Fibroblast of the conjunctiva (primary cell): ENCODE data around the gene HSPB9.
"Not testable (repeated sequence)": the region's sequence is repeated elsewhere in the genome, so short reads cannot be mapped to it uniquely, and the experiment has no call there.

Source experiments
- DNase-seq: peaks from one replicate; pipeline ENCODE4 v3.0.0-alpha.2; 2010; ENCODE audit warnings: low read depth

The HSPB9 gene

DNA sequence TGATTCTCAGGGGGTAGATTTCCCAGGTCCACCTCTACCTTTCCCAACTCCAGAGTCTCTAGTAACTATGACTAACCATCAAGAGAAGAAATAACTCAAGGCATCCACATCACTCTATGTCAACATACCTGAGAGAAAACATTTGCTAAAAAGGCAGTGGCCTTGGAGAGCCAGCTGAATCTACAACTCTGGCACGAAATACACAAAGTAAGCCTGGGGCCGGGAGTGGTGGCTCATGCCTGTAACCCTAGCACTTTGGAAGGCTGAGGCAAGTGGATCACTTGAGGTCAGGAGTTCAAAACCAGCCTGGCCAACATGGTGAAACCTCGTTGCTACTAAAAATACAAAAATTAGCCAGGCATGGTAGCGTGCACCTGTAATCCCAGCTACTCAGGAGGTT lies 20.5 kb downstream of the HSPB9 start:
- DNase-seq: not testable (repeated sequence)

DNA sequence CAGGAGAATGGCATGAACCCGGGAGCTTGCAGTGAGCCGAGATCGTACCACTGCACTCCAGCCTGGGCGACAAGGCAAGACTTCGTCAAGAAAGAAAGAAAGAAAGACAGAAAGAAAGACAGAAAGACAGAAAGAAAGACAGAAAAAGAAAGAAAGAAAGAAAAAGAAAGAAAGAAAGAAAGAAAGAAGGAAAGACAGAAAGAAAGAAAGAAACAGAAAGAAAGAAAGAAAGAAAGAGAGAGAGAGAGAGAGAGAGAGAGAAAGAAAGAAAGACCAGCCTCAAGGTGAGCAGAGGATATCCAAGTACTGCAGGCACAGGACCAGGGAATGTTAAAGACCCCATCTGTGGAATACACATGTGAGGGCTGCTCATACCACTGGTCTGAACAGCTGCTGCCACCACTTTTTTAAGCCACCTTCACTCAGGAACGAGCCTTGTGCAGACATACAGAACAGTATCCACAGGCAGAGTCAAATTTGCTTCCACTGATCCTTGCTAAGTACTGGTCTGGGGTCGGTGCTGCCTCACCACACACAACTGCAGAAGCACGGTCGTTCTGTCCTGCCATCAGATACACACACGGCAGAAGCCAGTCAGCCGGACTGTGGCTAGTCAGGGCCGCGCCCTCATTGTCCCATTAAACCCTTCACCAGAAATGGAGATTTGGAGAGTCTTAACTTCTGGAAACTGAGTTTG lies 24.5 kb downstream of the HSPB9 start:
- DNase-seq: no peak

DNA sequence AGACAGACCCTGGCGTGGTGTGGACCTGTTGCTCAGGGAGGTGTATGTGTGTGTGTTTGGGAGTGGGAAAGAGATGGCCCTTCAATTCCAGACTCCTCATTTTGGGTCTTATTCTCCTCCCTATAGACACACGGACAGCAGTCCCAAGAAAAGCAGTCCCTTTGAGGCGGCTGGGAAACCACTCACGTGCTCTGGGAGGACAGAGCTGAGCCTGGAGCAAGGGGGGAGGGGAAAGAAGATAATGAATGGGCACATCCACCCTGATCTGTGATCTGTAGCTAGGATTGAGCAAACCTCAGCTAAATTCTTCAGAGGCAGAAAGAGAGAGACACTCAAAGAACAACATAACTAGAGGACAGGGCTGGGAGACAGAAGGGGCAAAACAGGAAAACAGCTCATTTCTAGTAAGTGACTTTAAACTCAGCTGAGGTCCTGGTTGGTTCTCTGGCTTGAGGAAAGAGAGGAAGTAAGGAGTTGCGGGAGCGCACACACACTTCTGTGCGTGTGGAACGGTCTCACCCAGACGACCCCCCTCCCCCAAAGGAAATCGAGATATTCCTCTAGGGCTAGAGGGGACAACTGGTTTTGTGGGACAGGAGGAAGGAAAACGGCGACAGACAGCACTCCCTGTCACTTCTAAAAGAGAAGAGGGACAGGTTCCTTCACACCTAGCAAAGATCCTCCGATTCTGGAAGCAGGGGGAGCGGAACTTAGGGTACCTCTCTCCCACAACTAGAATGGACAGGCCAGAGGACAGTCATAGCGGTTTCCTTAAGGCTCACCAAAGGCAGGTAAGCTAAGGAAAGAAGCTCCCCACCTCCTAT lies 31.5 kb downstream of the HSPB9 start:
- DNase-seq: no peak

DNA sequence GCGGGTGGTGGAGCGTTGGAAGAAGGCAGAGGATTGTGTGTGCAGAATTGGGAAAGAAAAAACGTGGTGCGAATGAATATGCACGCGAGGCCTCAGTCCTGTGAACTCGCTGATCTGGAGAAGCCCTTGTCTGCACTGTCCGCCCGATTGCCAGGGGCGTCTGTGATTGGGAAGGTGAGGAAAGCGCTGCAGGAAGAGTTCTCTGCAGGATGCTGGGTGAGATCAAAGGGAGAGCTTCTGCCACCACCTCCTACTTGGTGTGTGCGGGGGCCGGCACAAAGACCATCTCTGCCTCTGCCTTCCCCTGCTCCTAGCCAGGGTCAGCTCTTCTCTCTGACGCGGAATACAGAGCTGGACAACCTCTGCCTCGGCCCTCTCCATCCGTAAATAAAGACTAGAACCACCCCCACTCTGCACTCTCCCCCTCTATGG lies 33.0 kb downstream of the HSPB9 start:
- no peak for DNase-seq

DNA sequence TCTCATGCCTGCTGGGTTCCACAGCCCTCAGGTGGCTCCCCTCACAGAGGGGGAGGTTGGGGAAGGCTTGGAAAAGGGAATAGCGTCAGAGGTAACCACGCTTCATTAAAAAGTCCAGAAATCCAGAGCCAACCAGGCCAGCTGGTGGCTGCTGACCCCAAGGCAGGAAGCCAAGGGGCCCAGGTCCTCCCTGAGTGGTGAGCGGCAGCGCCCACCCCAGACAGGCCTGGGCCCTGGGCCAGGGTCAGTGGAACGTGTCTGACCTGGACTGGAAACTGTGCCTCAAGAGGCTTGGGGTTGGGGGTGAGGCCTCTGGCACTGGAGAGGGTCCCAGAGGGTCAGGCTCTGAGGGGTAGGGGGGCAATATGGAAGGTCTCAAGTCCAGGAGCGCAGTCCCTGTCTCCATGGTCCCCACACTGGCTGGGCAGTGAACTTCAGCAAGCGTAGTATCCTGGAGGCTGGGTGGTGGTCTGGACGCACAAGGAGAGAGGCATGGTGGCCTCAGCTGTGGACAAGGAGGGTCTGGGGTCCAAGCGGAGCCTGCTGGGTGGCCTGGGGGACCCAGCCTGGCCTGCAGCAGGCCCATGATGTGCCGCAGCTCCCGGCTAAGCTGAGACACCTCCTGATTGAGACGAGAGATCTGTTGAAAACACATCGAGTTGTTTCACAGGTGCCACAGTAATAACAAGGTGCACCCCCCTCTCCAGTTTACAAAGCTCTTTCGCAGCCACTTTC lies 37.4 kb downstream of the HSPB9 start:
- DNase-seq: no peak

DNA sequence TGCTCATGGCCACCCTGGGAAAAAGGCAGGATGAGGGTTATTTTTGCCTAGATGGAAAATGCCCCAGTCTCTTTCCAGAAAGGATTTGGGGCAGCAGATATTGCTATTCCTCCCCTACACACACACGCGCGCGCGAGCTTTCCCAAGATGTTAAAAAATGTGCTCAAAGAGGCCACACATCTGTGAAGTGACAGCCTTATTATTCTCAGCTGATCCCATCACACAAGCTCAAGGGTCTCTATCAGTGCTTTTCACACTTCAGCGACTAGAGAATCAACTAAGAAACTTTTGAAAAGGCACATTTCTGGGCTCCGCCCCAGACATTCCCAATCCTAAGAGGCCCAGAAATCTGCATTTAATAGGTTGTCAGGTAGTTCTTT lies 37.9 kb downstream of the HSPB9 start:
- DNase-seq: no peak

DNA sequence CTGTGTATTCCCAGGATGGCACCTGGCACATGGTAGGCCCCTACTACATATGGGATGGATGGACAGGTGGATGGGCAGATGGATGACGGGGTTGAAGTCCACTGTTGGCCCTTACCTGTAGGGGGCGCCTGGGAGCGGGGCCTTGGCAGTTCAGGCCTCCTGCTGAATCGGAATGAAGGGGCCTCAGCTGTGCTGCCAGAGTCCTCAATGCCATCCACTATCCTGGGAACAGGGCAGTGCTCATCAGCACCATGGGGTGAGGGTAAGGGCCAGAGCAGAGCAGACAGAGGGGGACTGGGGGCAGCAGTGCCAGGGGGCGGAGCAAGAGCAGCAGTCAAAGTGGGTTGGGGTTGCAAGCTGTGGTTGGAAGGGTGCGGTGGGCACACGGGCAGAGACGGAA lies 40.5 kb downstream of the HSPB9 start:
- no peak for DNase-seq

DNA sequence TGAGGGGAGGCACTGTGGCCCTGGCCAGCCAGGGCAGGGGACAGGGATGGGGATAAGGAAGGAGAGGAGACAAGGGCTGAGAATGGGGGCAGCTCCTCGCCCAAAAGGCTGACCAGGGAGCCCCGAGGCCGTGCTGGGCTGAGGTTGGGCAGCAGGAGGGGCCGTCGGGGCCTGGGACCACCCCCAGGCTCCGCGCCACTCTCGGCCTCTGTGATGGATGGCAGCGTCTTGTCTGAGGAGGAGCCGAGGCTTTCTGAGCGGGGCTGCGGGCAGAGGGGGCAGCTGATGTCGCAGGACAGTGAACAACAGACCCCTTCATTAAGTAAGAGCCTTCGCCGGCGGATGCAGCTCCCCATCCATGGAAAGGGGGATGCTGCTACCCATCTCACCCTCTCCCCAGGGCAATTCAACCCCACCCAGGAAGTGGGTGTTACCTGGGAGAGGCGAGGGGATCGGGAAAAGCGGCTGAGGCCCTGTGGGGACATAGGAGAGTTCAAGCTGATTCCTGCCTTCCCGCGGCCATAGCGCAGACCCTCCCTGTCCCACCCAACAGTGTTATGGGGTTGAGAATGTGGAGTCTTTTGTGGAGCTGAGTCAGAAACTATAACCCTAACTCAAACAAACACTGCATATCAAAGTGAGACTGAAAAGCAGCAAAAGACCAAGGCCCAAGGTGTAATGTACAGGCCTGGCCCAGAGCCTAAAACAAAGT lies 41.2 kb downstream of the HSPB9 start:
- no peak for DNase-seq

DNA sequence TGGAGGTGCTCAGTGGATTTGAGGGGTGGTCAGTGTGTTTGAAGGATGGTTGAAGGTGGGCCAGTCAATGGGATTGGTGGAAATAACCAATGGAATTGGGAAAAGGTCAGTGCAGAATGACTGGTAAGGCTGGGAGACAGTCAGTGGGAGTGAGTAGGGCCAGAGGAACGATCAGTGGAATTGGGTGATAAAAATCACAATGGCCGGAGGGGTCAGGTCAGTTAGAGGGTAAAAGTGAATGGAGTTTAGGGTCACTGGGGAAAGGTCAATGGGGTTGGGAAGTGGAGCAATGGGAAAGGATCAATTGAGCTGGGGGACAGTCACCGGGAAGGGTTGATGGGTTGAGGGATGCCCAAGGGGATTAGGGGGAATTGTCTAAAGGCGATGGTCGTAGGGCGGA lies 43.1 kb downstream of the HSPB9 start:
- no peak for DNase-seq

DNA sequence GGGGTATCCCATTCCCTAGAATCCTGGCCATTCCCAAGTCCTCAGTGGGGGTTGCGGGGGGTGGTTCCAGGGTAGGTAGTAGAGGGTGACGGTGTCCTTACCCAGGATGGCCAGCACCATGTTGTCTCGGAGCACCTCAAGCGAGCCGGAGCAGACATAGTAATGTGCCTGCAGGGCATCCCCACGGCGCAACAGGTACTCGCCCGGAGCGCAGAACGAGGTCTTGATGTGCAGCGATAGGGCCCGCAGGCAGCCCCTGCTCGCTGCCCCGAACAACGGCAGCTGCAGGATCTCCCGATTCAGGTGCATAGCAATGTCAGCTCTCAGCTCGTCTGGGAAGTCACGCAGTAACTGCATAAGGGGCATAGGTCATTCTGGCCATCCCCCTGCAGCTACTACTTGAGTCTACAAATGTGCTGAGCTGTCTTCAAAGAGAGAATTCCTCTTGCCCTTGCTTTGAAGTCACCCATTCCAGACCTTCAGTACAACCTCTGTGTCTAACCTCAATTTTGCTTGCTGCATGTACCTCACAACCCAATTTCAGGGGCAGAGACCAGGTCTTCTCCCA lies 43.7 kb downstream of the HSPB9 start:
- no peak for DNase-seq

DNA sequence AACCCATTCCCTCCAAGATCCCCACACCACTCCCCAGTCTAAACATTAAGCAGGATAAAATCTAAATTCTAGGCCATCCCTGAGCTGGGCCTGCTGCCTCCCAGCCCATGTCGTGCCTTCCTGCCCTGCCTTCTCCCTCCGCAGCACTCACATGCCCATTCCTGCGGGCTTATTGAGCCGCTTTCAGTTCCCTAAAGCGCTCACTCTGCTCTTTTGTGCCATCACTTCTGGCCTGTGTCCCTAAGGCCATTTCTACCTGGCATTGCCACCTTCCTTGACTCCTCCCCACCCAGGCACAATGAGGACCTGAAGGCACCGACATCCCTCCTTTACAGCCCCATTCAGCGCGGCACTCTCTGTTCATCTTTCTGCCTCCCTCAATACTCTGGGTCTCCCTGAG lies 45.2 kb downstream of the HSPB9 start:
- DNase-seq: no peak

DNA sequence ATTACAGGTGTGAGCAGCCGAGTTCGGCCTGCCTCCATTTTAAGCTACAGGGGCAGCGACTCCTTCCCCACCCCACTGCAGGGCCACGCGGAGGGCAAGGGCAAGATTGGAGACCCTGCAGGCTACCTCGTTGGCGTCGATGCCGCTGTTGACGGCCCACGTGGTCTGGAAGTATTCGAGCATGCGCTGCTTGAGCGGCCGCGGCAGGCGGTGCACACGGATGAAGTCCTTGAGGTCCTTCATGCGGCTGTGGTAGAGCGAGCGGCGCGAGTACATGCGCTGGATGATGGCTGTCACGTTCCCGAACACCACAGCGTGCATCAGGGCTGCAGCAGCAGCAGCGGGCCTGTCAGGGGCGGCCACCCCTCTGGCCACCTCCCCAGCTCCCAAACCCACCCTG lies 46.7 kb downstream of the HSPB9 start:
- no peak for DNase-seq

DNA sequence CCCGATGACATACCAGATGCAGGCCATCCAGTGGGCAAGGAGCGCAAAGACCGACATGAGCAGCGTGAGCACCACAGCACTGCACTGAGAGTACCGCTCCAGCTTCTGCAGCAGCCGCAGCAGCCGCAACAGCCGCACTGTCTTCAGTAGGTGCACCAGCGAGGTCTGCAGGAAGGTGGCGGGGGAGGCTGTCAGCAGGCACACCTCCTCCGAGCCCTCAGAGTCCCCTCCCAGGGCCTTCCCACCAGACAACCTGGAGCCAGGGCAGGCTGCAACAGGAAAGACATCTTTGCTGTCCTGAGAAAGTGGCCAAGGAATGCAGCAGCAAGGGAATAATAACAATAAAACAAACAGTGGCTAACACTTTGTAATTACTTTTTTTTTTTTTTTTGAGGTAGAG lies 49.2 kb downstream of the HSPB9 start:
- DNase-seq: no peak
